ENCODE results near the gene S100A11.

The S100A11 gene

GRCh38 chr1:152039886-152040285 lies 3.1 kb upstream of the S100A11 start:
- no peak for FAIRE-seq
- DNase-seq (ENCODE audit: insufficient read length, low spot score), result no peak

GRCh38 chr1:152039461-152039860 lies 2.7 kb upstream of the S100A11 start:
- FAIRE-seq, result no peak
- no peak for DNase-seq (ENCODE audit: insufficient read length, low spot score)

- FAIRE-seq (no peak), DNase-seq (ENCODE audit: insufficient read length, low spot score) (no peak)
These were observed 2.1 kb upstream of the S100A11 start for GRCh38 chr1:152038871-152039270.

- FAIRE-seq (no peak), DNase-seq (ENCODE audit: insufficient read length, low spot score) (no peak)
These were observed 1.1 kb downstream of the S100A11 start for GRCh38 chr1:152035539-152036266.

GRCh38 chr1:152034654-152035538 lies 1.9 kb downstream of the S100A11 start:
- FAIRE-seq, result no peak
- peak; percentile 62 for DNase-seq (ENCODE audit: insufficient read length, low spot score)

GRCh38 chr1:152034324-152034653 lies 2.5 kb downstream of the S100A11 start:
- FAIRE-seq, result no peak
- no peak for DNase-seq (ENCODE audit: insufficient read length, low spot score)

GRCh38 chr1:152029929-152030211 lies 6.9 kb downstream of the S100A11 start:
- FAIRE-seq (no peak), DNase-seq (ENCODE audit: insufficient read length, low spot score) (no peak)

GRCh38 chr1:152029144-152029928 lies 7.5 kb downstream of the S100A11 start:
- DNase-seq (ENCODE audit: insufficient read length, low spot score) (no peak), FAIRE-seq (no peak)

- no peak for FAIRE-seq
- no peak for DNase-seq (ENCODE audit: insufficient read length, low spot score)
These were observed 9.9 kb downstream of the S100A11 start for GRCh38 chr1:152026895-152027294.

GRCh38 chr1:152024223-152024622 lies 12.6 kb downstream of the S100A11 start:
- FAIRE-seq (no peak), DNase-seq (ENCODE audit: insufficient read length, low spot score) (no peak)

- FAIRE-seq (no peak), DNase-seq (ENCODE audit: insufficient read length, low spot score) (no peak)
These were observed 13.6 kb downstream of the S100A11 start for GRCh38 chr1:152023221-152023620.

- FAIRE-seq (no peak), DNase-seq (ENCODE audit: insufficient read length, low spot score) (no peak)
These were observed 14.3 kb downstream of the S100A11 start for GRCh38 chr1:152022474-152022873.

- no peak for FAIRE-seq
- DNase-seq (ENCODE audit: insufficient read length, low spot score), result no peak
These were observed 15.2 kb downstream of the S100A11 start for GRCh38 chr1:152021569-152021968.

GRCh38 chr1:152020849-152021248 lies 16.0 kb downstream of the S100A11 start:
- FAIRE-seq (no peak), DNase-seq (ENCODE audit: insufficient read length, low spot score) (no peak)

GRCh38 chr1:152018537-152018936 lies 18.3 kb downstream of the S100A11 start:
- DNase-seq (ENCODE audit: insufficient read length, low spot score) (no peak), FAIRE-seq (no peak)

- FAIRE-seq (no peak), DNase-seq (ENCODE audit: insufficient read length, low spot score) (no peak)
These were observed 21.0 kb downstream of the S100A11 start for GRCh38 chr1:152015766-152016165.

GRCh38 chr1:152014943-152015342 lies 21.9 kb downstream of the S100A11 start:
- DNase-seq (ENCODE audit: insufficient read length, low spot score) (no peak), FAIRE-seq (no peak)

GRCh38 chr1:152013664-152014237 lies 23.1 kb downstream of the S100A11 start:
- FAIRE-seq, result no peak

GRCh38 chr1:152009691-152010090 lies 27.1 kb downstream of the S100A11 start:
- no peak for FAIRE-seq
- DNase-seq (ENCODE audit: insufficient read length, low spot score), result no peak

More at GRCh38 chr1:152013664-152014237, 23.1 kb downstream of the S100A11 start:
- DNase-seq (ENCODE audit: insufficient read length, low spot score), result no peak

- FAIRE-seq (no peak), DNase-seq (ENCODE audit: insufficient read length, low spot score) (no peak)
These were observed 29.8 kb downstream of the S100A11 start for GRCh38 chr1:152007047-152007446.

- DNase-seq (ENCODE audit: insufficient read length, low spot score) (no peak), FAIRE-seq (no peak)
These were observed 31.4 kb downstream of the S100A11 start for GRCh38 chr1:152005360-152005912.

All from HTR-8/SVneo (cell line).